Keratinocyte (primary cell): Measurements from ENCODE around the gene SHISA3. TPM values are rescaled to one million over a fixed set of nuclear protein-coding genes. Genes with fewer than 3 reads are reported as not detected.

Source experiments
- DNase-seq: peaks from one replicate; pipeline ENCODE4 v3.0.0-alpha.2; 2011; ENCODE audit warnings: low read depth, missing footprints, low spot score
- FAIRE-seq: peaks from 2 replicates; lab custom pipeline; 2011; peaks lifted over from hg19 to GRCh38; lab: Jason Lieb, UNC
- H2AFZ ChIP-seq: 2 replicates; pipeline ENCODE4 v1.6.0; 2012; ENCODE audit warnings: low read length, control low read depth, inconsistent platforms; ENCODE audit not compliant: control insufficient read depth
- H3K27ac ChIP-seq: 2 replicates; pipeline ENCODE4 v1.5.1; 2011; ENCODE audit warnings: low read length; ENCODE audit not compliant: control insufficient read depth, insufficient read depth
- H3K27me3 ChIP-seq: 3 replicates; pipeline ENCODE4 v1.6.0; 2011; ENCODE audit warnings: low read length; ENCODE audit not compliant: control insufficient read depth, insufficient read depth; ENCODE audit errors: extremely low read depth
- H3K36me3 ChIP-seq, 2 experiments: 2 replicates in 1 of 2; 3 replicates in 1 of 2; pipeline ENCODE4 v1.5.1; 2011; ENCODE audit warnings: low read length in 2 of 2, mild to moderate bottlenecking in 1 of 2; ENCODE audit not compliant: control insufficient read depth in 2 of 2, insufficient read depth in 2 of 2; ENCODE audit errors: extremely low read depth in 1 of 2
- H3K4me1 ChIP-seq: 3 replicates; pipeline ENCODE4 v1.5.1; 2011; ENCODE audit warnings: low read length; ENCODE audit not compliant: control insufficient read depth, insufficient read depth; ENCODE audit errors: extremely low read depth
- H3K4me2 ChIP-seq: 3 replicates; pipeline ENCODE4 v1.6.0; 2011; ENCODE audit warnings: low read depth, low read length; ENCODE audit not compliant: control insufficient read depth, insufficient read depth; ENCODE audit errors: extremely low read depth
- H3K4me3 ChIP-seq, 3 experiments: fragments of 200-600 bp in 1 of 3; sonication (generic) in 1 of 3; 2 replicates in 2 of 3; 3 replicates in 1 of 3; pipeline ENCODE4 v1.5.1; 2011 to 2016; ENCODE audit warnings: low read length in 3 of 3, mild to moderate bottlenecking in 3 of 3, control low read depth in 2 of 3, inconsistent platforms in 1 of 3, low read depth in 1 of 3, mixed read lengths in 1 of 3, mixed run types in 1 of 3, moderate library complexity in 1 of 3; ENCODE audit not compliant: control insufficient read depth in 2 of 3, insufficient read depth in 2 of 3; ENCODE audit errors: extremely low read depth in 1 of 3
- H3K79me2 ChIP-seq: 2 replicates; pipeline ENCODE4 v1.6.0; 2012; ENCODE audit warnings: low read length; ENCODE audit not compliant: control insufficient read depth, insufficient read depth
- H3K9ac ChIP-seq: 3 replicates; pipeline ENCODE4 v1.6.0; 2011; ENCODE audit warnings: low read length; ENCODE audit not compliant: control insufficient read depth, insufficient read depth; ENCODE audit errors: extremely low read depth
- H3K9me1 ChIP-seq: 3 replicates; pipeline ENCODE4 v1.6.0; 2011; ENCODE audit warnings: low read length; ENCODE audit not compliant: control insufficient read depth, insufficient read depth; ENCODE audit errors: extremely low read depth
- H3K9me3 ChIP-seq: 2 replicates; pipeline ENCODE4 v1.5.1; 2012; ENCODE audit warnings: low read depth, low read length; ENCODE audit not compliant: control insufficient read depth
- H4K20me1 ChIP-seq: 3 replicates; pipeline ENCODE4 v1.6.0; 2011; ENCODE audit warnings: low read length; ENCODE audit not compliant: control insufficient read depth, insufficient read depth; ENCODE audit errors: extremely low read depth
- EZH2 ChIP-seq: IDR thresholded peaks from one replicate; pipeline ENCODE4 v1.6.1; 2012; ENCODE audit warnings: inconsistent platforms, mild to moderate bottlenecking, low read length, moderate library complexity
- dilution Hi-C: fragments of 300-500 bp; cut with MboI; formaldehyde crosslinking; loops from one replicate; pipeline ENCODE4 v1.7.0; 2020; ENCODE audit warnings: low sequenced_read_pairs; ENCODE audit not compliant: extremely low pct_ligation_motif_present
- polyA plus RNA-seq, 5 experiments: library from polyadenylated mRNA; depleted of rRNA in 3 of 5; stranded (reverse) in 3 of 5; stranded (forward) in 1 of 5; unstranded in 1 of 5; fragments of >200 nt; gene quantifications; 1 replicate in 1 of 5; 2 replicates in 3 of 5; 3 replicates in 1 of 5; pipeline versions ENCODE4 v1.2.1 to v1.2.3, GENCODE V29; 2011 to 2012; ENCODE audit warnings: missing spikeins in 2 of 5, low read depth in 1 of 5, low replicate concordance in 1 of 5
- TF ChIP-seq, protein P1 (sequence below), 3 experiments: IDR thresholded peaks in 1 of 3; conservative IDR thresholded peaks in 1 of 3; optimal IDR thresholded peaks in 1 of 3; 2 replicates in 2 of 3; 3 replicates in 1 of 3; pipeline versions ENCODE3 to v1.5.1; 2011; ENCODE audit warnings: low read length in 3 of 3, mild to moderate bottlenecking in 3 of 3, moderate library complexity in 2 of 3, control low read depth in 1 of 3, inconsistent platforms in 1 of 3; ENCODE audit not compliant: insufficient read depth in 2 of 3; ENCODE audit errors: extremely low read depth in 1 of 3

The SHISA3 gene
- polyA plus RNA-seq, 1 donor (not counting 4 experiments of a cell fraction or from before 2014, with no cell fraction given) = not detected

DNA sequence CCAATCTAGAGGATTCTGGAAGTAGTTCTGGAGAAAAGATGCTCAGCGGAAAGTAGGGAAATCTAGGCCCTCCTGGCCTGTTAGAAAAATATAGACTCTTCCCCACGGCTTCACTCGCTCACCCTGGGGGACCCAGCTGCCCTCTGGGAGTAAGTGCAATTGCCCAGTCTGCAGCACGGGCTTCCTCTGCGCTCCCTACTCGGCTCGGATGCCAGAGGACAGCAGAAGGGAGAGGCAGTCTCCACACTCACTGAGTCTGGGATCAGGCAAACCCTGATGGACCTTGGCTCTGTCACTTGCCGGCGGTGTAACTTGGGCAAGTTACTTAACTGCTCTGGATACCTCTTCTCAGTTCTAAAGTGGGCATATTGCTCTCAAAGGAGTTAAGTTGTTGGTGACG is 2.1 kb downstream of the SHISA3 start:
- FAIRE-seq = no peak
- Histone ChIP-seq H2AFZ (no peak overlapping the region), H3K27ac (no peak overlapping the region), H3K4me1 (no peaks in the 10 kb centered on the region), H3K4me2 (no peak overlapping the region), H3K27me3 (peaks cover 55% of the 10 kb centered on the region), H3K79me2 (no peaks in the 10 kb centered on the region), H3K9ac (no peak overlapping the region), H3K36me3 (no peaks in the 10 kb centered on the region), H3K9me1 (no peaks in the 10 kb centered on the region), H4K20me1 (no peaks in the 10 kb centered on the region), H3K4me3 (no peak overlapping the region), H3K9me3 (no peaks in the 10 kb centered on the region)
- no peak for DNase-seq
- dilution Hi-C loops = no loop called here
- TF ChIP-seq, protein P1, sequence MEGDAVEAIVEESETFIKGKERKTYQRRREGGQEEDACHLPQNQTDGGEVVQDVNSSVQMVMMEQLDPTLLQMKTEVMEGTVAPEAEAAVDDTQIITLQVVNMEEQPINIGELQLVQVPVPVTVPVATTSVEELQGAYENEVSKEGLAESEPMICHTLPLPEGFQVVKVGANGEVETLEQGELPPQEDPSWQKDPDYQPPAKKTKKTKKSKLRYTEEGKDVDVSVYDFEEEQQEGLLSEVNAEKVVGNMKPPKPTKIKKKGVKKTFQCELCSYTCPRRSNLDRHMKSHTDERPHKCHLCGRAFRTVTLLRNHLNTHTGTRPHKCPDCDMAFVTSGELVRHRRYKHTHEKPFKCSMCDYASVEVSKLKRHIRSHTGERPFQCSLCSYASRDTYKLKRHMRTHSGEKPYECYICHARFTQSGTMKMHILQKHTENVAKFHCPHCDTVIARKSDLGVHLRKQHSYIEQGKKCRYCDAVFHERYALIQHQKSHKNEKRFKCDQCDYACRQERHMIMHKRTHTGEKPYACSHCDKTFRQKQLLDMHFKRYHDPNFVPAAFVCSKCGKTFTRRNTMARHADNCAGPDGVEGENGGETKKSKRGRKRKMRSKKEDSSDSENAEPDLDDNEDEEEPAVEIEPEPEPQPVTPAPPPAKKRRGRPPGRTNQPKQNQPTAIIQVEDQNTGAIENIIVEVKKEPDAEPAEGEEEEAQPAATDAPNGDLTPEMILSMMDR (optimal IDR thresholded peaks at IDR 0.05 in 1 of 3, IDR thresholded peaks at IDR 0.05 in 1 of 3, conservative IDR thresholded peaks at IDR 0.05 in 1 of 3; ENCODE audit: extremely low read depth in 1 of 3, insufficient read depth in 2 of 3, low read length in 3 of 3) = no peak
- peak; percentile 61 for TF ChIP-seq EZH2

DNA sequence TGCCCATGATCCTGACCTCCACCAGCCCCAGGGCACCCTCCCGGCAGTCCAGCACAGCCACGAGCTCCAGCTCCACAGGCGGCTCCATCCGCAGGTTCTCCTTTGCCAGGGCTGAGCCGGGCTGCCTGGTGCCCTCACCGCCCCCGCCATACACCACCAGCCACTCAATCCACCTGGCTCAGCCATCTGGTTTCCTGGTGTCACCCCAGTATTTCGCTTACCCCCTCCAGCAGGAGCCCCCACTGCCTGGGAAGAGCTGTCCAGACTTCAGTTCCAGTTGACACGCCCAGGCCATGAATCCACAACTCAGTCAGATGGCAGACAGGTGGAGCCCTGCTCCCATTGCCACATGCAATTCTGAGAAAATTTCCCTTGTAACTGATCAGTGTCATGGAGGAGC is 3.9 kb downstream of the SHISA3 start:
- dilution Hi-C loops = no loop called here
- H3K4me2 ChIP-seq = no peak overlapping the region
- no peak overlapping the region for H3K9ac ChIP-seq
- H3K9me1 ChIP-seq = no peaks in the 10 kb centered on the region
- H4K20me1 ChIP-seq = no peaks in the 10 kb centered on the region
- no peaks in the 10 kb centered on the region for H3K79me2 ChIP-seq
- FAIRE-seq (no peak), DNase-seq (no peak)
- H3K27me3 ChIP-seq = peaks cover 48% of the 10 kb centered on the region
- H3K36me3 ChIP-seq = no peaks in the 10 kb centered on the region
- no peaks in the 10 kb centered on the region for H3K4me1 ChIP-seq
- H3K9me3 ChIP-seq = no peaks in the 10 kb centered on the region
- H2AFZ ChIP-seq = no peak overlapping the region
- no peak overlapping the region for H3K4me3 ChIP-seq
- no peak overlapping the region for H3K27ac ChIP-seq
- no peak for TF ChIP-seq EZH2
- TF ChIP-seq, protein P1 (optimal IDR thresholded peaks at IDR 0.05 in 1 of 3, IDR thresholded peaks at IDR 0.05 in 1 of 3, conservative IDR thresholded peaks at IDR 0.05 in 1 of 3; ENCODE audit: extremely low read depth in 1 of 3, insufficient read depth in 2 of 3, low read length in 3 of 3) = peak in 1 of 3 experiments; percentile 56
